ENCODE measurements around the gene C11orf16. TPM values are rescaled to one million over a fixed set of nuclear protein-coding genes. Genes with fewer than 3 reads are reported as not detected.
"Not testable (repeated sequence)": the region's sequence is repeated elsewhere in the genome, so short reads cannot be mapped to it uniquely, and the experiment has no call there.

C11orf16 gene
- total RNA-seq: not detected

DNA sequence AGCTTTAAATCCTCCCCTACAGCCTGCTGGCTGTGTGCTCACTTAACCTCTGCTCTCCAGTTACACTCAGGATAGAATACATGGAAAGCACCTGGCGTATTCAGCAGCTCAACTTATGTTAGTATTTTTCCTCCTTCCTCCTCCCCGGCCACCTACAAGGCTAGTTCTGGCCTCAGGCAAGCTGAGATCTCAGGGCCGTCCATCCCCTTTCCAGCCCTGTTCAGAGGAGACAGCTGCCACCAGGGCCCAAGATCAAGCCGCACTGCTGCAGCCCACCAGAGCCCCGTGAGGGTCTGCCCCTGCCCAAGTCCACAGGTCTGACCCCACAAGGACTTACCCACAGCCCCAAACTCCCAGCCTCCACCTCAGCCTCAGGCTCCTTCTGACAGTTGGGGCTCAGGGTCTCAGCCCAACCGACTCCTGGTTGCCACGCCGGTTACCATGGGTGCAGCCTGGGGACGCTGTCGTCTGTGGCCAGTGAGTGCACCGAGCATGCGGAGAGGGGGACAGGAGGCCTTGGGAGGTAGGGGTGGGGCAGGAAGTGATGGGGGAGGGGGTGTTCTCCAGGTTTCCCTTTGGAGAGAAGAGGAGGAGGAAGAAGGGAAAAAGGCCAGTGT is at the start of gene C11orf16:
TSS of gene C11orf16 (minus strand) at position 384 of the 617 bp plus-strand sequence. CDS start 639 bp downstream, outside the sequence.
- no peaks in the 10 kb centered on the region for H3K4me1 Mint-ChIP-seq
- POLR2A ChIA-PET: no interaction called here
- H3K36me3 Mint-ChIP-seq: no peaks in the 10 kb centered on the region
- no peak within 1 kb of the TSS for H3K4me3 Mint-ChIP-seq
- H3K9me3 Mint-ChIP-seq: no peaks in the 10 kb centered on the region
- no peaks in the 10 kb centered on the region for H3K27me3 Mint-ChIP-seq
- no peak within 1 kb of the TSS for H3K27ac Mint-ChIP-seq
- no peak for DNase-seq
- no peak for ATAC-seq (ENCODE audit: low read depth)

DNA sequence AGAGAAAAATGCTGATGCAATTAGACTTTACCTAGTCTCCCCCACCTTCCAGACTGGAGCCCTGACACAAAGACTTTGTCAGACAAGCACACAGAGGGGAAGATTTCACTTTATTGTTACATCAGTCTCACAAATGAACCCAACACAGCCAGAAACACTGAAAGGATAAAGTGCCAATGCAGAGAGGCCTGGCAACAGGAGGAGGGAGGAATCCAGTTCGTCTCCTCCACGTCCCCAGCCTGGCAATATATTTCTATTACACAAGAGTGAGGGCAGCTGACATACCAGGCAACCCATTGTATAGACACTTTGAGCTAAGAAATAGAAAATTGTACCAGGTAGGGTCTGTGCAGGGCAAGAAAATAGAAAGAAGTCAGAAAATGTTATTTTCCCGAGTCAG is 47.7 kb upstream of the C11orf16 start:
- no peak overlapping the region for H3K27ac Mint-ChIP-seq

GRCh38 chr11:8979365-8979764 is 46.6 kb upstream of the C11orf16 start:
- H3K36me3 Mint-ChIP-seq; H3K27ac Mint-ChIP-seq; H3K4me1 Mint-ChIP-seq; H3K9me3 Mint-ChIP-seq; DNase-seq; ATAC-seq (ENCODE audit: low read depth); H3K4me3 Mint-ChIP-seq; POLR2A ChIA-PET; H3K27me3 Mint-ChIP-seq: not testable (repeated sequence)

More for the DNA sequence above, 47.7 kb upstream of the C11orf16 start:
- Mint-ChIP-seq H3K27me3 (peaks cover 7% of the 10 kb centered on the region), H3K9me3 (no peaks in the 10 kb centered on the region), H3K4me1 (no peaks in the 10 kb centered on the region), H3K4me3 (no peak overlapping the region), H3K36me3 (no peaks in the 10 kb centered on the region)
- no peak for ATAC-seq (ENCODE audit: low read depth)
- POLR2A ChIA-PET: no interaction called here
- no peak for DNase-seq

DNA sequence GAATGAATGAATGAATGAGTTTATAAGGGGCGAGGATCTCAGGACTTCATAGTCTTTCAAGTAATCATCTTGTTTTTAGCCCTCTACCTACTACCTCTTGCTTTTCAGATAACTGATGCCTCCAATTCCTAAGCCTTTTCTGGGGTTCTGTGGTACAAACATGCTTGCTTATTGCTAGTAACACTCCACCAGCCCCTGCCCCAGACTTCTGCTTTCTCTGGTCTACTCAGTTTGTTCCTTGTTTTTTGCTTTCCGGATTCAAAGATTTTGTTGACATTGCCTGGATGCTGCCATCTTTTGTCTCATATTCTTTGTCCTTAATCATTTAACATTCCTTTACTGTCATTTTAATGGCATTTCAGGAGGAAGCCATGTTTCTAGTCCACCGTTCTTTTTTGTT is 40.4 kb upstream of the C11orf16 start:
- POLR2A ChIA-PET: no interaction called here
- no peak for ATAC-seq (ENCODE audit: low read depth)
- Mint-ChIP-seq H3K4me1 (no peaks in the 10 kb centered on the region), H3K36me3 (no peaks in the 10 kb centered on the region), H3K9me3 (no peaks in the 10 kb centered on the region), H3K27me3 (no peaks in the 10 kb centered on the region), H3K27ac (no peak overlapping the region), H3K4me3 (no peak overlapping the region)
- no peak for DNase-seq

- no peaks in the 10 kb centered on the region for H3K36me3 Mint-ChIP-seq
- H3K27ac Mint-ChIP-seq: no peak overlapping the region
- DNase-seq (no peak), ATAC-seq (ENCODE audit: low read depth) (no peak)
- H3K9me3 Mint-ChIP-seq: no peaks in the 10 kb centered on the region
- no peaks in the 10 kb centered on the region for H3K4me1 Mint-ChIP-seq
- H3K27me3 Mint-ChIP-seq: no peaks in the 10 kb centered on the region
- H3K4me3 Mint-ChIP-seq: no peak overlapping the region
- POLR2A ChIA-PET: no interaction called here
Observed at GRCh38 chr11:8971924-8972316, 39.2 kb upstream of the C11orf16 start.

DNA sequence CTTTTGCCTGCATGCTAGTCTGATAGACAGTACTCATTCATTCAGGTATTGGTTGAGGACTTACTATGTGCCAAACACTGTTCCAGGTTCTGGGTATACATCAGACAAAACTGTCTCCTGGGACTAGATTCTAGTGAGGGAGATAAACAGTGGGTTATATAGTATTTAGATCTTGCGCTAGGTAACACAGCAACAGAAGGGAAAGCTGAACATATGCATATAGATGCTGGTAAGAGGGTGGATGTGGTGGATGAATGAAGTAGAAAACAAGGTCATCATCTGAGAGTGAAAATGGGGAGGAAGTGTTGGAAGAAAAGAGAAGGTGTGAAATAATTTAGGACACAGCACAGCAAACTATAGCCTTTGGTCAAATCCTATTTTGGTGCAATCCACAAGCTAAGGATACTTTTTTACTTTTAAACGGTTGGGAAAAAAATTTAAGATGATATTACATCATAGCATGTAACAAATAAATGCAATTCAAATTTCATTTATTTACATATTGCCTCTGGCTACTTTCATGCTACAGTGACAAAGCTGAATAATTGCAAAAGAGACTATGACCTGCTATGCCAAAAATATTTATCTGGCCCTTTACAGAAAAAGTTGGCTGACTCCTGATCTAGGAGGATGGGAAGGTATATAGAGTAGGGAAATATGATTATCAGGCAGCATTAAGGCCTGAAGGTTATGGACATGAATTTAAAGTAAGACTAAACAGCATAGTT is 38.6 kb upstream of the C11orf16 start:
- POLR2A ChIA-PET: no interaction called here
- peaks cover 2% of the 10 kb centered on the region for H3K4me1 Mint-ChIP-seq
- H3K4me3 Mint-ChIP-seq: no peak overlapping the region
- no peaks in the 10 kb centered on the region for H3K27me3 Mint-ChIP-seq
- H3K9me3 Mint-ChIP-seq: no peaks in the 10 kb centered on the region
- ATAC-seq (ENCODE audit: low read depth) (no peak), DNase-seq (no peak)
- H3K27ac Mint-ChIP-seq: no peak overlapping the region
- no peaks in the 10 kb centered on the region for H3K36me3 Mint-ChIP-seq

DNA sequence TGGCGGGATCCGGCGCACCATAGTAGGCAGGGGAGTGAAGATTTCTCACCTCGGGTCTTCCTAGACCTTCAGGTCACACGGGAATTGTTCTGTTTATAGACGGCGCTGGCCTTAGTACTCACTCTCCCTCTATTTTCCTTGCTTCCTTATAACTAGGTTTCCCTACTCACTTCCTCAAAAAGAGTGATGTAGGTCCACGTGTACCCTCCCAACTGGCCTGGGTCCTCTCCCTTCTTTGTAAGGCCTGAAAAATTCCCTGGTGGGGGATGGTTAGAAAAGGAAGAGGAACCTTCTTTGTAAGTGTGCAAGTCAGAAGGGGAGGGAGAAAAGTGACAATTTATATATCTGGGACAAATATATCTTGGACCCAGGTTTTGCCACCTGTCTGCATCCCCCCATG is 34.4 kb upstream of the C11orf16 start:
- no peak overlapping the region for H3K27ac Mint-ChIP-seq
- H3K4me3 Mint-ChIP-seq: no peak overlapping the region
- no peaks in the 10 kb centered on the region for H3K9me3 Mint-ChIP-seq
- H3K4me1 Mint-ChIP-seq: peaks cover 16% of the 10 kb centered on the region
- POLR2A ChIA-PET: no interaction called here
- H3K36me3 Mint-ChIP-seq: no peaks in the 10 kb centered on the region
- no peaks in the 10 kb centered on the region for H3K27me3 Mint-ChIP-seq
- no peak for DNase-seq
- ATAC-seq (ENCODE audit: low read depth): no peak

GRCh38 chr11:8964324-8965320 is 31.9 kb upstream of the C11orf16 start, which contains the start of gene TMEM9B:
TSS of gene TMEM9B (minus strand) at chr11:8964442. CDS start at chr11:8964313, 129 bp downstream.
- Mint-ChIP-seq H3K4me3 (peak within 1 kb of the TSS; percentile 99), H3K36me3 (no peaks in the 10 kb centered on the region), H3K9me3 (no peaks in the 10 kb centered on the region), H3K27me3 (no peaks in the 10 kb centered on the region), H3K27ac (peak within 1 kb of the TSS; percentile 97), H3K4me1 (peaks cover 21% of the 10 kb centered on the region)
- POLR2A ChIA-PET: interaction anchor here (0.6 to 3.0 kb wide), 14 partner anchors 10 to 1844 kb away, joined by 3 to 24 read pairs (median 4); partner anchors contain the start of genes AKIP1, NRIP3, RPL27A and TRIM66
- DNase-seq: peak; percentile 89
- peak; percentile 87 for ATAC-seq (ENCODE audit: low read depth)

- POLR2A ChIA-PET: interaction anchor here (0.5 to 3.0 kb wide), 12 partner anchors 10 to 1844 kb away, joined by 3 to 24 read pairs (median 4); partner anchors contain the start of genes AKIP1, RPL27A, TRIM66 and ZNF143
- ATAC-seq (ENCODE audit: low read depth) (peak; percentile 79), DNase-seq (no peak)
- Mint-ChIP-seq H3K36me3 (peaks cover 2% of the 10 kb centered on the region), H3K4me1 (peaks cover 28% of the 10 kb centered on the region), H3K4me3 (peak overlapping the region; percentile 99), H3K27me3 (no peaks in the 10 kb centered on the region), H3K27ac (peak overlapping the region; percentile 97), H3K9me3 (no peaks in the 10 kb centered on the region)
Observed at GRCh38 chr11:8963569-8964323, 31.0 kb upstream of the C11orf16 start.

DNA sequence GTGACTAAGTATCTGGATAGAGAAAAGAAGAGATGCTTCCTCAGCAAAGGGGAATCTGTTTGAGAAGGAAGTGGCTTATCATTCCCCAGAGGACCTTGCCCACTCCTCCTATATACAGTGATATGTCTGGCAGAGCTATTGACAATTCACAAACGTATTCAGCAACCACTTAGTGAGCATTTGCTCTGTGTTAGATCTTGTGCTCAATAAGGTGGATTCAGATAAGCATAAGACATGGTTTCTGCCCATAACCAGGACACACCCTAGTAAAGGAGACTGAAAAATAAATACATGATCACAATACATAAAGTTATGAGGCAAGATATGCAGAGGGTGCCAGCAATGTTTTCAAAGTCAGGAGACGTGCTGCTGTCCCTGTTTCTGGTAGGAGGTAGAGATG is 30.1 kb upstream of the C11orf16 start:
- ATAC-seq (ENCODE audit: low read depth): no peak
- POLR2A ChIA-PET: interaction anchor here (1.1 to 3.0 kb wide), 4 partner anchors 49 to 280 kb away, joined by 7 to 24 read pairs (median 8); partner anchors contain the start of genes RPL27A and TRIM66
- DNase-seq: no peak
- peak overlapping the region; percentile 99 for H3K4me3 Mint-ChIP-seq
- H3K36me3 Mint-ChIP-seq: peaks cover 2% of the 10 kb centered on the region
- no peaks in the 10 kb centered on the region for H3K9me3 Mint-ChIP-seq
- H3K4me1 Mint-ChIP-seq: peaks cover 31% of the 10 kb centered on the region
- no peaks in the 10 kb centered on the region for H3K27me3 Mint-ChIP-seq
- peak overlapping the region; percentile 86 for H3K27ac Mint-ChIP-seq

DNA sequence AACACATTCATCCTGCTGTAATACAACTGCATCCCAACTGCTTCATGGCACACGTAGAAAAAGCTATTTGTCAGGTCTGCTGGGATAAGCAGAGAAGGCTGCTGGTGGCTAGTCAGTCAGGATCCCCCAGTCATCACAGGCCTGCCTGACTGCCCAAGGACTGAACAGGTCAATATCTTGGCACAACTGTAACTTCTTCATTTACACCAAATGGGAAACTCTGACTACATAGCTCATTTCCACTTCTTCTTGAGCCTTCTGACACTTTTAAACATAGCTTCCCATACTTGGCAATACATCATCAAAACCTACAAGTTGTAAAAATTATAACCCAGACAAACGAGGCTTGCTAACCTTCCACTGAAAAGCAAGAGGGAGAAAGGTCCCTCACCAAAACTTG is 28.7 kb upstream of the C11orf16 start:
- ATAC-seq (ENCODE audit: low read depth): no peak
- POLR2A ChIA-PET: interaction anchor here (0.6 to 1.1 kb wide), 3 partner anchors 42 to 289 kb away, joined by 3 read pairs; partner anchors contain the start of genes NRIP3, RPL27A and TRIM66
- Mint-ChIP-seq H3K27ac (no peak overlapping the region), H3K4me3 (no peak overlapping the region), H3K4me1 (peaks cover 39% of the 10 kb centered on the region), H3K9me3 (no peaks in the 10 kb centered on the region), H3K27me3 (no peaks in the 10 kb centered on the region), H3K36me3 (peaks cover 5% of the 10 kb centered on the region)
- DNase-seq: no peak

- POLR2A ChIA-PET: interaction anchor here (0.5 to 1.7 kb wide), 9 partner anchors 44 to 653 kb away, joined by 3 to 6 read pairs (median 4); partner anchors contain the start of genes AKIP1, RPL27A and TRIM66
- Mint-ChIP-seq H3K4me3 (no peak overlapping the region), H3K9me3 (no peaks in the 10 kb centered on the region), H3K4me1 (peaks cover 38% of the 10 kb centered on the region), H3K36me3 (peaks cover 12% of the 10 kb centered on the region), H3K27ac (no peak overlapping the region), H3K27me3 (no peaks in the 10 kb centered on the region)
- DNase-seq: no peak
- ATAC-seq (ENCODE audit: low read depth): peak; percentile 16
Observed at GRCh38 chr11:8959546-8960166, 26.9 kb upstream of the C11orf16 start.
